SK-N-SH (cell line): ENCODE measurements around the gene CDC42EP3. TPM values are rescaled to one million over a fixed set of nuclear protein-coding genes. Genes with fewer than 3 reads are reported as not detected.

Experiments used
- CTCF ChIA-PET: fragments of 300-600, 350-600 bp; formaldehyde crosslinking; extraction: SDS; loops from one replicate; lab custom pipeline; 2021; lab: Yijun Ruan, JAX
- POLR2A ChIA-PET: fragments of 350-600 bp; sonication (Branson Sonifier 250); formaldehyde crosslinking; extraction: SDS; loops from one replicate; lab custom pipeline; 2020; ENCODE audit warnings: antibody characterized with exemption, inconsistent platforms; lab: Yijun Ruan, JAX
- DNase-seq: peaks from one replicate; pipeline ENCODE4 v3.0.0; 2012
- H2AFZ ChIP-seq: fragments of 200-600 bp; sonication (generic); 2 replicates; pipeline ENCODE4 v1.8.1; 2016; ENCODE audit warnings: antibody characterized with exemption, mild to moderate bottlenecking, low read depth
- H3F3A ChIP-seq: fragments of 200-600 bp; sonication (generic); replicated peaks from 2 replicates; pipeline ENCODE3; 2016; ENCODE audit warnings: antibody characterized with exemption, mild to moderate bottlenecking; ENCODE audit not compliant: insufficient read depth
- H3K27ac ChIP-seq, 2 experiments: fragments of 200-500 bp in 1 of 2; fragments of 200-600 bp in 1 of 2; sonication (Bioruptor generic) in 1 of 2; sonication (generic), shearing (Covaris generic) in 1 of 2; 2 replicates each; pipeline versions ENCODE4 v1.5.1 to v1.6.1; 2014 to 2016; ENCODE audit warnings: low read depth in 2 of 2, inconsistent platforms in 1 of 2, low read length in 1 of 2, mild to moderate bottlenecking in 1 of 2, mixed read lengths in 1 of 2
- H3K27me3 ChIP-seq: fragments of 200-600 bp; sonication (generic), shearing (Covaris generic); 2 replicates; pipeline ENCODE4 v1.6.1; 2016; ENCODE audit warnings: mixed run types; ENCODE audit not compliant: insufficient read depth
- H3K36me3 ChIP-seq, 2 experiments: fragments of 200-500 bp in 1 of 2; fragments of 200-600 bp in 1 of 2; sonication (Bioruptor generic) in 1 of 2; sonication (generic) in 1 of 2; replicated peaks in 1 of 2; 2 replicates each; pipeline versions ENCODE3 to v1.5.1; 2014 to 2016; ENCODE audit warnings: low read length in 1 of 2, mild to moderate bottlenecking in 1 of 2; ENCODE audit not compliant: insufficient read depth in 2 of 2, control insufficient read depth in 1 of 2
- H3K4me1 ChIP-seq, 2 experiments: fragments of 200-500 bp in 1 of 2; fragments of 200-600 bp in 1 of 2; sonication (Bioruptor generic) in 1 of 2; sonication (generic), shearing (Covaris generic) in 1 of 2; 2 replicates each; pipeline versions ENCODE4 v1.5.1 to v1.6.1; 2014 to 2016; ENCODE audit warnings: low read depth in 1 of 2, low read length in 1 of 2, mixed run types in 1 of 2; ENCODE audit not compliant: insufficient read depth in 2 of 2, control insufficient read depth in 1 of 2
- H3K4me2 ChIP-seq: fragments of 200-600 bp; sonication (generic), shearing (Covaris generic); 2 replicates; pipeline ENCODE4 v1.6.1; 2017; ENCODE audit warnings: mixed run types
- H3K4me3 ChIP-seq, 2 experiments: fragments of 200-500 bp in 1 of 2; fragments of 200-600 bp in 1 of 2; sonication (Bioruptor generic) in 1 of 2; sonication (generic), shearing (Covaris generic) in 1 of 2; 2 replicates each; pipeline versions ENCODE4 v1.5.1 to v1.8.1; 2014 to 2016; ENCODE audit warnings: low read depth in 2 of 2, inconsistent platforms in 1 of 2, low read length in 1 of 2, mild to moderate bottlenecking in 1 of 2, mixed read lengths in 1 of 2, moderate library complexity in 1 of 2
- H3K79me2 ChIP-seq: fragments of 200-600 bp; sonication (generic); 2 replicates; pipeline ENCODE4 v1.8.1; 2017; ENCODE audit warnings: mild to moderate bottlenecking; ENCODE audit not compliant: insufficient read depth
- H3K9ac ChIP-seq: fragments of 200-600 bp; sonication (generic); 2 replicates; pipeline ENCODE4 v1.6.1; 2017; ENCODE audit warnings: mixed run types
- H3K9me2 ChIP-seq: fragments of 200-600 bp; sonication (generic); 2 replicates; pipeline ENCODE4 v1.6.1; 2017; ENCODE audit warnings: mixed run types
- H3K9me3 ChIP-seq: fragments of 200-600 bp; sonication (generic); 2 replicates; pipeline ENCODE4 v1.6.1; 2017; ENCODE audit warnings: mixed run types, mild to moderate bottlenecking, moderate library complexity
- H4K20me1 ChIP-seq: fragments of 200-600 bp; sonication (generic); 2 replicates; pipeline ENCODE4 v1.6.1; 2017; ENCODE audit warnings: mild to moderate bottlenecking, mixed run types; ENCODE audit not compliant: insufficient read depth
- ELF1 ChIP-seq: IDR thresholded peaks from 2 replicates; pipeline ENCODE4 v1.4.0; 2012
- EZH2phosphoT487 ChIP-seq: fragments of 200-600 bp; sonication (generic); IDR thresholded peaks from 2 replicates; pipeline ENCODE4 v1.6.1; 2017; ENCODE audit warnings: low read depth, mixed run types, mild to moderate bottlenecking, antibody characterized with exemption, moderate library complexity, borderline replicate concordance
- FOSL2 ChIP-seq: IDR thresholded peaks from 2 replicates; pipeline ENCODE4 v1.4.0; 2012; ENCODE audit warnings: low read depth, mild to moderate bottlenecking, moderate library complexity, borderline replicate concordance
- FOXJ3 ChIP-seq: sonication (generic); formaldehyde crosslinking; IDR thresholded peaks from 2 replicates; pipeline ENCODE4 v1.5.1; 2020; ENCODE audit warnings: mild to moderate bottlenecking, missing genetic modification reagents
- IRF3 ChIP-seq: fragments of 150-350 bp; IDR thresholded peaks from 2 replicates; pipeline ENCODE4 v1.6.1; 2016; ENCODE audit warnings: mild to moderate bottlenecking, low read depth, low read length
- MEF2A ChIP-seq: IDR thresholded peaks from 2 replicates; pipeline ENCODE4 v1.4.0; 2012; ENCODE audit warnings: low read depth, borderline replicate concordance
- NRF1 ChIP-seq: IDR thresholded peaks from 2 replicates; pipeline ENCODE4 v1.6.1; 2012; ENCODE audit warnings: low read depth, mild to moderate bottlenecking, low read length
- PBX3 ChIP-seq: IDR thresholded peaks from 2 replicates; pipeline ENCODE4; 2012
- REST ChIP-seq: IDR thresholded peaks from 2 replicates; pipeline ENCODE4 v1.6.1; 2012; ENCODE audit warnings: mild to moderate bottlenecking, low read depth, low read length, moderate library complexity
- RXRA ChIP-seq: IDR thresholded peaks from 2 replicates; pipeline ENCODE4 v1.4.0; 2012; ENCODE audit warnings: low read depth, mild to moderate bottlenecking, borderline replicate concordance
- SIN3A ChIP-seq: IDR thresholded peaks from 2 replicates; pipeline ENCODE4 v1.6.1; 2012; ENCODE audit warnings: low read depth, mild to moderate bottlenecking, low read length, moderate library complexity, borderline replicate concordance
- SMC3 ChIP-seq: IDR thresholded peaks from 2 replicates; pipeline ENCODE4 v1.6.1; 2012; ENCODE audit warnings: low read depth, low read length, improper control_type of control experiment
- TCF12 ChIP-seq: IDR thresholded peaks from 2 replicates; pipeline ENCODE4 v1.4.0; 2012
- WGBS: methylation state at CpG from one replicate; pipeline ENCODE4 v1.1.6; 2017; ENCODE audit warnings: low lambda C conversion rate; 5-methylcytosine and 5-hydroxymethylcytosine counted together
- polyA plus RNA-seq, 3 experiments: library from polyadenylated mRNA; depleted of rRNA; stranded (reverse); fragments of >200 nt; gene quantifications; 2 replicates each; pipeline ENCODE4 v1.2.3, GENCODE V29; 2012
- TF ChIP-seq, protein P1 (sequence below): fragments of 200-600 bp; sonication (generic); IDR thresholded peaks from 2 replicates; pipeline ENCODE4 v1.6.1; 2017; ENCODE audit warnings: antibody characterized with exemption, mild to moderate bottlenecking, moderate library complexity

Gene CDC42EP3
- polyA plus RNA-seq, 1 of the 3 experiments (the other 2 are of a cell fraction) = 87.5 TPM

DNA sequence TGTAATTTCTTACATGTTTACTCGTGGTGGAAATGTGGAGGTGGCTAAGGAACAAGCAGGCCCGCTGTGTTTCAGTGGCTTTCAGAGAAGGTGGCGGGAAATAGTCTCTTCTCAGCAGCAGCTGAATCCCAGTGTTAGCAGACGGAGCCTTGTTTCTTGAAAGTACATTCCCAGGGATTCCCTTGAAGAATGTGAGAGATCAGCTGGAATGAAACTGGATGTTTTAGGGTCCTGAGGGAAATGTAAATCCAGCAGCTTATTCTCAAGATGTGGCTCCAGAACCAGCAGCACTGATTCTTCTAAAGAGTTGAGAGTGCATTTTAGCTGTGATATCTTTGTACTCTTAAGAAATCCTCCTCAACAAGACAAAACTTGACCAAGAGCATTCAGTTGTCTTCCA is 59.1 kb downstream of the CDC42EP3 start (continued):
- TF ChIP-seq, protein P1, sequence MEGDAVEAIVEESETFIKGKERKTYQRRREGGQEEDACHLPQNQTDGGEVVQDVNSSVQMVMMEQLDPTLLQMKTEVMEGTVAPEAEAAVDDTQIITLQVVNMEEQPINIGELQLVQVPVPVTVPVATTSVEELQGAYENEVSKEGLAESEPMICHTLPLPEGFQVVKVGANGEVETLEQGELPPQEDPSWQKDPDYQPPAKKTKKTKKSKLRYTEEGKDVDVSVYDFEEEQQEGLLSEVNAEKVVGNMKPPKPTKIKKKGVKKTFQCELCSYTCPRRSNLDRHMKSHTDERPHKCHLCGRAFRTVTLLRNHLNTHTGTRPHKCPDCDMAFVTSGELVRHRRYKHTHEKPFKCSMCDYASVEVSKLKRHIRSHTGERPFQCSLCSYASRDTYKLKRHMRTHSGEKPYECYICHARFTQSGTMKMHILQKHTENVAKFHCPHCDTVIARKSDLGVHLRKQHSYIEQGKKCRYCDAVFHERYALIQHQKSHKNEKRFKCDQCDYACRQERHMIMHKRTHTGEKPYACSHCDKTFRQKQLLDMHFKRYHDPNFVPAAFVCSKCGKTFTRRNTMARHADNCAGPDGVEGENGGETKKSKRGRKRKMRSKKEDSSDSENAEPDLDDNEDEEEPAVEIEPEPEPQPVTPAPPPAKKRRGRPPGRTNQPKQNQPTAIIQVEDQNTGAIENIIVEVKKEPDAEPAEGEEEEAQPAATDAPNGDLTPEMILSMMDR = no peak

DNA sequence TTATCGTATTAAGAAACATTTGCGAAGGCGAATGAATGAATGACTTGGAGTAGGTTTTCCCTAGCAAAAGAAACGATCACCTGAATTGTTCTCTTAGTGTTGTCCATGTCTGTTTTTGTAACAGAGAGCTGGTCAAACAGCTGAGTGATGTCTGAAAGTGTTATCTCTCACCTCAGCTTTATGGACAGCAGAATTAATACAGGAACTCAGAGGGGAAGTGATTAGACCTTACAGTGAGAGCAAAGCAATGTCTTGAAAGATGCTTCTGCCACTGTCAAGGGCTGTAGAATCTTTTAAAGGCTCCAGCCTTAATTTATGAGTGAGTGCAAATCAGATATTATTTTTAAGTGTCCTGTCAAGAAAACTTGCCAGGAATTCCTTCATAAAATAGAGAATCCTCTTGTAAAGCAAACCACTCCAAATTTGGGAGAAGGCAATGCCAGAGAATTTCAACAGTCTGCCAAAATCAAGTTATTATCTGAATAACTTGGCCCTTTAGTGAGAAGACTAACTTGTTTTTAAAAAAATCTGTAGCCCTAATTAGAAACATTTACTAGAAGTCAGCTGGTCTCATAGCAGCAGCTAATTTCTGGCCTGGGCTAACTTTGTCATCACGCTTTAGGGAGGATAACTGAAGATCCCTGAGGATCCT is 60.7 kb downstream of the CDC42EP3 start:
- TF ChIP-seq TCF12 = 0 out of 2 replicates have a peak, but pooled peaks have one; percentile 24
- TF ChIP-seq MEF2A = peak; percentile 11; the same call in 1 of the 2 replicates
- peak; percentile 52 for TF ChIP-seq PBX3
- TF ChIP-seq REST = no peak
- POLR2A ChIA-PET = no interaction called here
- peaks cover 5% of the 10 kb centered on the region; the same call in 1 of the 2 replicates for H3K9me3 ChIP-seq
- peak overlapping the region; percentile 53 to 82; a peak in 2 of 4 replicates for H3K27ac ChIP-seq
- H3K27me3 ChIP-seq = no peaks in the 10 kb centered on the region
- 0 out of 2 replicates have a peak overlapping the region, but pooled peaks have one; percentile 5 for H2AFZ ChIP-seq
- H3K4me2 ChIP-seq = no peak overlapping the region; the same call in 1 of the 2 replicates
- H3K9ac ChIP-seq = no peak overlapping the region
- H3K79me2 ChIP-seq = no peaks in the 10 kb centered on the region
- H3K4me1 ChIP-seq = peaks cover 9 to 22% of the 10 kb centered on the region in 2 experiments
- WGBS = 81% methylated on average over 5 of the region's 5 CpGs
- no peaks in the 10 kb centered on the region for H3K9me2 ChIP-seq
- no peak for DNase-seq
- H3K36me3 ChIP-seq = peaks cover 0 to 5% of the 10 kb centered on the region in 2 experiments
- no peaks in the 10 kb centered on the region for H4K20me1 ChIP-seq
- H3F3A ChIP-seq = peaks cover 15% of the 10 kb centered on the region
- CTCF ChIA-PET = interaction anchor here (0.6 to 2.2 kb wide), 7 partner anchors 8 to 267 kb away, joined by 3 to 6 read pairs (median 3); no protein-coding TSS in a partner anchor
- H3K4me3 ChIP-seq = no peak overlapping the region

DNA sequence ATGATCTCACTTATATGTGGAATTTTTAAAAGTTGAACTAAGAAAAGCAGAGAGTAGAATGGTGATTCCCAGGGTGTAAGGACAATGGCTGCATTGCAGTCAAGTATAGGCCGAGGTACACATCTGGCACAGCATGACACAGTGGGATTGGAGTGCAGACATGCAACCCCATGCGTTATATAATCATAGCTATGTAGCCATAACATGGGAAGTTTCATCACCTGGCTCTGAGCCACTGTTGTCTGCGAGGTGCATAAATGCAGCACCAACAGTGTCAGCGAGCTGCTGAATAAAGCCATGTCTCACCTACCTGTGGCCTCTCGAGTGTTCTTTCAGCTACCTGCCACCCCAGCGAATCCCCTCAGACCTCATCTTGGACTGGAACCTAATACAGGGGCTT is 61.7 kb downstream of the CDC42EP3 start:
- ChIA-PET POLR2A (no interaction called here), CTCF (interaction anchor here (1.3 to 2.2 kb wide), 3 partner anchors 38 to 268 kb away, joined by 3 to 6 read pairs (median 5); no protein-coding TSS in a partner anchor)
- H3K9me3 ChIP-seq = peaks cover 5% of the 10 kb centered on the region; the same call in 1 of the 2 replicates
- H3K9me2 ChIP-seq = no peaks in the 10 kb centered on the region
- H3K4me2 ChIP-seq = no peak overlapping the region
- H3K27ac ChIP-seq = peak overlapping the region in 1 of 2 experiments; percentile 67; a peak in 2 of 4 replicates
- DNase-seq = no peak
- no peak overlapping the region for H3K4me3 ChIP-seq
- H3K27me3 ChIP-seq = no peaks in the 10 kb centered on the region
- WGBS = 86% methylated on average over 6 of the region's 6 CpGs
- H3K36me3 ChIP-seq = peaks cover 0 to 5% of the 10 kb centered on the region in 2 experiments
- no peak overlapping the region for H3K9ac ChIP-seq
- H3K79me2 ChIP-seq = no peaks in the 10 kb centered on the region
- H4K20me1 ChIP-seq = no peaks in the 10 kb centered on the region
- no peak overlapping the region for H2AFZ ChIP-seq
- H3K4me1 ChIP-seq = peaks cover 9 to 22% of the 10 kb centered on the region in 2 experiments
- H3F3A ChIP-seq = peaks cover 15% of the 10 kb centered on the region
- TF ChIP-seq MEF2A (no peak), NRF1 (no peak), SIN3A (no peak), PBX3 (no peak), FOSL2 (no peak), ELF1 (no peak), SMC3 (no peak), IRF3 (no peak), EZH2phosphoT487 (no peak), FOXJ3 (CRISPR knock-in tag) (no peak), RXRA (no peak)
